NOMO-1 treated with dmso at 0.1 percent for 144 hours (cell line): ENCODE results near the gene HIC1.

Experiments
- DNase-seq: peaks from one replicate; lab custom pipeline; 2025; ENCODE audit not compliant: unreplicated experiment; lab: John Stamatoyannopoulos, UW

The HIC1 gene

GRCh38 chr17:2044263-2044894 is 10.5 kb upstream of the HIC1 start:
- DNase-seq = no peak

- DNase-seq = no peak
These were observed 7.3 kb upstream of the HIC1 start for GRCh38 chr17:2047590-2047989.

GRCh38 chr17:2048805-2049204 is 6.1 kb upstream of the HIC1 start:
- no peak for DNase-seq

- DNase-seq = no peak
These were observed 5.3 kb upstream of the HIC1 start for GRCh38 chr17:2049333-2050299.

- DNase-seq = no peak
These were observed 4.4 kb upstream of the HIC1 start for GRCh38 chr17:2050300-2051060.

GRCh38 chr17:2051061-2051932 is 3.6 kb upstream of the HIC1 start:
- DNase-seq = no peak

- no peak for DNase-seq
These were observed 2.9 kb upstream of the HIC1 start for GRCh38 chr17:2051933-2052559.

- DNase-seq = peak; percentile 30
These were observed 1.3 kb upstream of the HIC1 start for GRCh38 chr17:2053380-2054261.

- no peak for DNase-seq
These were observed 716 bp upstream of the HIC1 start for GRCh38 chr17:2054262-2054511.

GRCh38 chr17:2055292-2056205 is 646 bp downstream of the HIC1 start:
- DNase-seq = no peak

- no peak for DNase-seq
These were observed 1.6 kb downstream of the HIC1 start for GRCh38 chr17:2056206-2057174.

GRCh38 chr17:2057175-2057759 is 2.4 kb downstream of the HIC1 start:
- DNase-seq = no peak

- no peak for DNase-seq
These were observed 3.1 kb downstream of the HIC1 start for GRCh38 chr17:2057760-2058585.

GRCh38 chr17:2058586-2059546 is 4.0 kb downstream of the HIC1 start:
- DNase-seq = peak; percentile 66
